Keratinocyte (primary cell): ENCODE data around the gene NGEF. TPM values are rescaled to one million over a fixed set of nuclear protein-coding genes. Genes with fewer than 3 reads are reported as not detected.

Experiments
- DNase-seq: peaks from one replicate; pipeline ENCODE4 v3.0.0-alpha.2; 2011; ENCODE audit warnings: low read depth, missing footprints, low spot score
- FAIRE-seq: peaks from 2 replicates; lab custom pipeline; 2011; peaks lifted over from hg19 to GRCh38; lab: Jason Lieb, UNC
- H2AFZ ChIP-seq: 2 replicates; pipeline ENCODE4 v1.6.0; 2012; ENCODE audit warnings: low read length, control low read depth, inconsistent platforms; ENCODE audit not compliant: control insufficient read depth
- H3K27ac ChIP-seq: 2 replicates; pipeline ENCODE4 v1.5.1; 2011; ENCODE audit warnings: low read length; ENCODE audit not compliant: control insufficient read depth, insufficient read depth
- H3K27me3 ChIP-seq: 3 replicates; pipeline ENCODE4 v1.6.0; 2011; ENCODE audit warnings: low read length; ENCODE audit not compliant: control insufficient read depth, insufficient read depth; ENCODE audit errors: extremely low read depth
- H3K36me3 ChIP-seq, 2 experiments: 2 replicates in 1 of 2; 3 replicates in 1 of 2; pipeline ENCODE4 v1.5.1; 2011; ENCODE audit warnings: low read length in 2 of 2, mild to moderate bottlenecking in 1 of 2; ENCODE audit not compliant: control insufficient read depth in 2 of 2, insufficient read depth in 2 of 2; ENCODE audit errors: extremely low read depth in 1 of 2
- H3K4me1 ChIP-seq: 3 replicates; pipeline ENCODE4 v1.5.1; 2011; ENCODE audit warnings: low read length; ENCODE audit not compliant: control insufficient read depth, insufficient read depth; ENCODE audit errors: extremely low read depth
- H3K4me2 ChIP-seq: 3 replicates; pipeline ENCODE4 v1.6.0; 2011; ENCODE audit warnings: low read depth, low read length; ENCODE audit not compliant: control insufficient read depth, insufficient read depth; ENCODE audit errors: extremely low read depth
- H3K4me3 ChIP-seq, 3 experiments: fragments of 200-600 bp in 1 of 3; sonication (generic) in 1 of 3; 2 replicates in 2 of 3; 3 replicates in 1 of 3; pipeline ENCODE4 v1.5.1; 2011 to 2016; ENCODE audit warnings: low read length in 3 of 3, mild to moderate bottlenecking in 3 of 3, control low read depth in 2 of 3, inconsistent platforms in 1 of 3, low read depth in 1 of 3, mixed read lengths in 1 of 3, mixed run types in 1 of 3, moderate library complexity in 1 of 3; ENCODE audit not compliant: control insufficient read depth in 2 of 3, insufficient read depth in 2 of 3; ENCODE audit errors: extremely low read depth in 1 of 3
- H3K79me2 ChIP-seq: 2 replicates; pipeline ENCODE4 v1.6.0; 2012; ENCODE audit warnings: low read length; ENCODE audit not compliant: control insufficient read depth, insufficient read depth
- H3K9ac ChIP-seq: 3 replicates; pipeline ENCODE4 v1.6.0; 2011; ENCODE audit warnings: low read length; ENCODE audit not compliant: control insufficient read depth, insufficient read depth; ENCODE audit errors: extremely low read depth
- H3K9me1 ChIP-seq: 3 replicates; pipeline ENCODE4 v1.6.0; 2011; ENCODE audit warnings: low read length; ENCODE audit not compliant: control insufficient read depth, insufficient read depth; ENCODE audit errors: extremely low read depth
- H3K9me3 ChIP-seq: 2 replicates; pipeline ENCODE4 v1.5.1; 2012; ENCODE audit warnings: low read depth, low read length; ENCODE audit not compliant: control insufficient read depth
- H4K20me1 ChIP-seq: 3 replicates; pipeline ENCODE4 v1.6.0; 2011; ENCODE audit warnings: low read length; ENCODE audit not compliant: control insufficient read depth, insufficient read depth; ENCODE audit errors: extremely low read depth
- EZH2 ChIP-seq: IDR thresholded peaks from one replicate; pipeline ENCODE4 v1.6.1; 2012; ENCODE audit warnings: inconsistent platforms, mild to moderate bottlenecking, low read length, moderate library complexity
- dilution Hi-C: fragments of 300-500 bp; cut with MboI; formaldehyde crosslinking; loops from one replicate; pipeline ENCODE4 v1.7.0; 2020; ENCODE audit warnings: low sequenced_read_pairs; ENCODE audit not compliant: extremely low pct_ligation_motif_present
- polyA plus RNA-seq, 5 experiments: library from polyadenylated mRNA; depleted of rRNA in 3 of 5; stranded (reverse) in 3 of 5; stranded (forward) in 1 of 5; unstranded in 1 of 5; fragments of >200 nt; gene quantifications; 1 replicate in 1 of 5; 2 replicates in 3 of 5; 3 replicates in 1 of 5; pipeline versions ENCODE4 v1.2.1 to v1.2.3, GENCODE V29; 2011 to 2012; ENCODE audit warnings: missing spikeins in 2 of 5, low read depth in 1 of 5, low replicate concordance in 1 of 5
- TF ChIP-seq, protein P1 (sequence below), 3 experiments: IDR thresholded peaks in 1 of 3; conservative IDR thresholded peaks in 1 of 3; optimal IDR thresholded peaks in 1 of 3; 2 replicates in 2 of 3; 3 replicates in 1 of 3; pipeline versions ENCODE3 to v1.5.1; 2011; ENCODE audit warnings: low read length in 3 of 3, mild to moderate bottlenecking in 3 of 3, moderate library complexity in 2 of 3, control low read depth in 1 of 3, inconsistent platforms in 1 of 3; ENCODE audit not compliant: insufficient read depth in 2 of 3; ENCODE audit errors: extremely low read depth in 1 of 3

NGEF gene
- polyA plus RNA-seq, 1 donor (not counting 4 experiments of a cell fraction or from before 2014, with no cell fraction given), result 0.17 TPM

DNA sequence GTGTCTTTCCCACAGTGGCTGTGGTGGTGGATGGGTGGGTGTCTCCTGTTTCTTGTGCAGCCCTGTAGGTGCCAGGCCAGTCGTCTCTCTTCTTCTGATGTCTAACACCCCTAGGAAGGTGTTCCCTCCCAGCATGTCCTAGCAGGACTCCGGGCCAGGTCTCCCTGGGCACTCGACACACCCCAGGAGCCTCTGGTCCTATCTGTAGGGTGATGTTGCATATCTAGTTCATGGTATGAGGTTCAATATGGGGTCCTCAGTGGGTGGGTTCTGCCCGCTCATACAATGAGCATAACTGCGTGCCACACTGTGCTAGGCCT is 14.4 kb downstream of the NGEF start:
- dilution Hi-C loops, result no loop called here
- Histone ChIP-seq H4K20me1 (no peaks in the 10 kb centered on the region), H3K27ac (no peak overlapping the region), H3K4me3 (no peak overlapping the region), H3K27me3 (peaks cover 2% of the 10 kb centered on the region), H3K79me2 (no peaks in the 10 kb centered on the region), H3K9me3 (no peaks in the 10 kb centered on the region), H3K4me2 (no peak overlapping the region), H3K36me3 (no peaks in the 10 kb centered on the region), H2AFZ (no peak overlapping the region), H3K9ac (no peak overlapping the region), H3K9me1 (no peaks in the 10 kb centered on the region), H3K4me1 (peaks cover 2% of the 10 kb centered on the region)
- TF ChIP-seq EZH2, result no peak
- TF ChIP-seq, protein P1, sequence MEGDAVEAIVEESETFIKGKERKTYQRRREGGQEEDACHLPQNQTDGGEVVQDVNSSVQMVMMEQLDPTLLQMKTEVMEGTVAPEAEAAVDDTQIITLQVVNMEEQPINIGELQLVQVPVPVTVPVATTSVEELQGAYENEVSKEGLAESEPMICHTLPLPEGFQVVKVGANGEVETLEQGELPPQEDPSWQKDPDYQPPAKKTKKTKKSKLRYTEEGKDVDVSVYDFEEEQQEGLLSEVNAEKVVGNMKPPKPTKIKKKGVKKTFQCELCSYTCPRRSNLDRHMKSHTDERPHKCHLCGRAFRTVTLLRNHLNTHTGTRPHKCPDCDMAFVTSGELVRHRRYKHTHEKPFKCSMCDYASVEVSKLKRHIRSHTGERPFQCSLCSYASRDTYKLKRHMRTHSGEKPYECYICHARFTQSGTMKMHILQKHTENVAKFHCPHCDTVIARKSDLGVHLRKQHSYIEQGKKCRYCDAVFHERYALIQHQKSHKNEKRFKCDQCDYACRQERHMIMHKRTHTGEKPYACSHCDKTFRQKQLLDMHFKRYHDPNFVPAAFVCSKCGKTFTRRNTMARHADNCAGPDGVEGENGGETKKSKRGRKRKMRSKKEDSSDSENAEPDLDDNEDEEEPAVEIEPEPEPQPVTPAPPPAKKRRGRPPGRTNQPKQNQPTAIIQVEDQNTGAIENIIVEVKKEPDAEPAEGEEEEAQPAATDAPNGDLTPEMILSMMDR (optimal IDR thresholded peaks at IDR 0.05 in 1 of 3, IDR thresholded peaks at IDR 0.05 in 1 of 3, conservative IDR thresholded peaks at IDR 0.05 in 1 of 3; ENCODE audit: extremely low read depth in 1 of 3, insufficient read depth in 2 of 3, low read length in 3 of 3), result no peak
- no peak for DNase-seq
- no peak for FAIRE-seq

DNA sequence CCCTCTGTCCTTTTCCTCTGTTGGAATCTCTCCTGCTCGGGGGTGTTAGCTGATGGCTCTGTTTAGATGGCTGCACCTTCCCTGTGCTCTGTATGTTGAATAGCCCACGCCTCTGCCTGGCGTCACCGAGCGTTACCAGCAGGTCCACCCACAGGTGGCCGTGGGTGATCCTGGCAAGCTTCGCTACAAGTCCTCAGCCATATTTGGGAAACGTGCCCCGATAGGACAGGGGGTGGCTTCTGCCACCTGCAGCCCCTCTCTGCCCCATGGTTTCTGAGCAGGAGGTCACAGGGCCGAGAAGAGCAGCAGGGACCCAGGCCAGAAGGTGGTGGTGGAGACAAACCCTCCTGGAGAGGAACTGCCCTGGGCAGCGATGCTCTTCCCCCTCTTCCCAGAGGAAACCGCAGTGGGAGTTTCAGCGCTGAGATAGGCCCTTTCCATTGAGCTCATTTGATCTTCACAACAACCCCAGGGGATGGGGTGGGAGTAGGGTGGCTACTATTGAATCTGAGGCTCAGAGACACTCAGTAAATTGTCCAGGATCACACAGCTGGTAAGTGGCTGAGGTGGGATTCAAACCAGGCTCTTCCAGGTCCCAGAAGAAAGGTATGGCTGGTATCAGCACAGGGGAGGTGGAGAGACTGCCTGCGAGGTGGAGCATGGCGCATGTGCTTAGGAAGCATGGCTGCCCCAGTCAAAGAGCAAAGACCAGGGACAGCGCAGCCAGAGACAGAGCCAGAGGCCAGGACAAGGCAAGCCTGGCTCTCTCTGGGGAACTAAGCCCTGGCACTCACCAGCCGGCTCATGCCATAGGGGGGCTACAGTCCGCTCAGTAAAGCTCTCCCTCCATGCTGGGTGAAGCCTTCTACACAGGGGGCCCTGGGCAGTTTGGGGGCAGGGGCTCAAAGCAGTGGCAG is 15.0 kb downstream of the NGEF start:
- Histone ChIP-seq H3K27me3 (no peaks in the 10 kb centered on the region), H3K4me2 (no peak overlapping the region), H3K9ac (no peak overlapping the region), H3K9me1 (no peaks in the 10 kb centered on the region), H3K27ac (no peak overlapping the region), H4K20me1 (no peaks in the 10 kb centered on the region), H3K4me1 (peaks cover 4% of the 10 kb centered on the region), H3K4me3 (no peak overlapping the region), H3K9me3 (no peaks in the 10 kb centered on the region), H2AFZ (no peak overlapping the region), H3K36me3 (no peaks in the 10 kb centered on the region), H3K79me2 (no peaks in the 10 kb centered on the region)
- no peak for TF ChIP-seq EZH2
- TF ChIP-seq, protein P1 (optimal IDR thresholded peaks at IDR 0.05 in 1 of 3, IDR thresholded peaks at IDR 0.05 in 1 of 3, conservative IDR thresholded peaks at IDR 0.05 in 1 of 3; ENCODE audit: extremely low read depth in 1 of 3, insufficient read depth in 2 of 3, low read length in 3 of 3), result no peak
- FAIRE-seq, result no peak
- DNase-seq, result no peak
- dilution Hi-C loops, result no loop called here
